Stomach (tissue), 4 donors: ENCODE data around the gene CFAP74.

Experiments used
- POLR2AphosphoS5 ChIP-seq, 3 donors: sonication (generic); formaldehyde crosslinking; IDR thresholded peaks; one replicate each; pipeline ENCODE4 v1.6.1; 2016; ENCODE audit warnings: antibody characterized with exemption in 3 of 3
- TF ChIP-seq, protein P1 (sequence below), 7 experiments: fragments of 450-650 bp in 4 of 7; fragments of 200-600 bp in 3 of 7; sonication (generic) in 3 of 7; IDR thresholded peaks; one replicate each; pipeline ENCODE4 v1.5.1; 2016 to 2019; ENCODE audit warnings: antibody characterized with exemption in 7 of 7, control low read depth in 2 of 7, mild to moderate bottlenecking in 1 of 7

- TF ChIP-seq, protein P1, sequence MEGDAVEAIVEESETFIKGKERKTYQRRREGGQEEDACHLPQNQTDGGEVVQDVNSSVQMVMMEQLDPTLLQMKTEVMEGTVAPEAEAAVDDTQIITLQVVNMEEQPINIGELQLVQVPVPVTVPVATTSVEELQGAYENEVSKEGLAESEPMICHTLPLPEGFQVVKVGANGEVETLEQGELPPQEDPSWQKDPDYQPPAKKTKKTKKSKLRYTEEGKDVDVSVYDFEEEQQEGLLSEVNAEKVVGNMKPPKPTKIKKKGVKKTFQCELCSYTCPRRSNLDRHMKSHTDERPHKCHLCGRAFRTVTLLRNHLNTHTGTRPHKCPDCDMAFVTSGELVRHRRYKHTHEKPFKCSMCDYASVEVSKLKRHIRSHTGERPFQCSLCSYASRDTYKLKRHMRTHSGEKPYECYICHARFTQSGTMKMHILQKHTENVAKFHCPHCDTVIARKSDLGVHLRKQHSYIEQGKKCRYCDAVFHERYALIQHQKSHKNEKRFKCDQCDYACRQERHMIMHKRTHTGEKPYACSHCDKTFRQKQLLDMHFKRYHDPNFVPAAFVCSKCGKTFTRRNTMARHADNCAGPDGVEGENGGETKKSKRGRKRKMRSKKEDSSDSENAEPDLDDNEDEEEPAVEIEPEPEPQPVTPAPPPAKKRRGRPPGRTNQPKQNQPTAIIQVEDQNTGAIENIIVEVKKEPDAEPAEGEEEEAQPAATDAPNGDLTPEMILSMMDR (IDR thresholded peaks at IDR 0.05) = no peak
- TF ChIP-seq POLR2AphosphoS5 (IDR thresholded peaks at IDR 0.05) = no peak
Measured at GRCh38 chr1:1928231-1929101, 75.1 kb downstream of the CFAP74 start.
